Muscle layer of duodenum (tissue), 2 donors: Measurements from ENCODE around the gene DENND1C.

Source experiments
- H3K27ac ChIP-seq: one replicate; pipeline ENCODE4 v1.7.0; 2013; ENCODE audit warnings: mild to moderate bottlenecking, low read length
- H3K27me3 ChIP-seq: one replicate; pipeline ENCODE4 v1.7.0; 2013; ENCODE audit warnings: low read depth, mild to moderate bottlenecking, control low read depth, low read length
- H3K36me3 ChIP-seq, 2 donors: one replicate each; pipeline ENCODE4 v1.7.0; 2013; ENCODE audit warnings: low read length in 2 of 2, control low read depth in 1 of 2, mild to moderate bottlenecking in 1 of 2; ENCODE audit not compliant: insufficient read depth in 2 of 2, control insufficient read depth in 1 of 2
- H3K4me1 ChIP-seq, 2 donors: one replicate each; pipeline ENCODE4 v1.7.0; 2013; ENCODE audit warnings: low read length in 2 of 2, mild to moderate bottlenecking in 2 of 2, control low read depth in 1 of 2, moderate library complexity in 1 of 2; ENCODE audit not compliant: insufficient read depth in 2 of 2, control insufficient read depth in 1 of 2
- H3K4me3 ChIP-seq, 2 donors: one replicate each; pipeline ENCODE4 v1.7.0; 2013; ENCODE audit warnings: low read length in 2 of 2, low read depth in 1 of 2, mild to moderate bottlenecking in 1 of 2
- H3K9me3 ChIP-seq, 2 donors: one replicate each; pipeline ENCODE4 v1.7.0; 2013; ENCODE audit warnings: low read length in 2 of 2, control low read depth in 1 of 2, mild to moderate bottlenecking in 1 of 2; ENCODE audit not compliant: control insufficient read depth in 1 of 2
- donor health status: healthy.

Gene DENND1C

DNA sequence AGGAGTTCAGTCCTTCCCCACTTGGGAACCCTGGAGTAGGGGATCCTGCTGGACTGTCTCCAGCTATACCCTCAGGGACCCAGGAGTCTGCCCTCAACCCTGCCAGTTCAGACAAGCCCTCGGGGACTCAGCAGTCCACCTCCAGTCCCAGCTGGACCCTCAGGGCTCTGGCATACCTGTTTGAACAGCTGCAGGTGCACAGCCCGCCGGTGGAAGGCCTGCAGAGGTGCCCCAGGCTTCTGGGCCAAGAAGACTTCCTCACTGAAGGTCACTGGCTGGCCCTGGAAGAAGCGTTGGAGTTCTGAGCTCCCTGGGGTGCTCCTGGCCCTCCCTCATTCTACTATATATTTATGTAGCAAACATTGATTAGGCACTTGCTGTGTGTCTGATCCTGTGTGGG is 8.9 kb downstream of the DENND1C start:
- Histone ChIP-seq H3K4me1 (peaks cover 0 to 17% of the 10 kb centered on the region in 2 donors), H3K36me3 (no peaks in the 10 kb centered on the region)

GRCh38 chr19:6471076-6471475 is 10.5 kb downstream of the DENND1C start:
- H3K4me3 ChIP-seq = no peak overlapping the region
- no peaks in the 10 kb centered on the region for H3K36me3 ChIP-seq
- peaks cover 10% of the 10 kb centered on the region for H3K27me3 ChIP-seq
- H3K27ac ChIP-seq = no peak overlapping the region
- H3K9me3 ChIP-seq = no peaks in the 10 kb centered on the region
- H3K4me1 ChIP-seq = peaks cover 0 to 8% of the 10 kb centered on the region in 2 donors

More for the DNA sequence above, 8.9 kb downstream of the DENND1C start:
- H3K4me3 ChIP-seq = no peak overlapping the region
- H3K9me3 ChIP-seq = no peaks in the 10 kb centered on the region
- H3K27me3 ChIP-seq = peaks cover 21% of the 10 kb centered on the region
- H3K27ac ChIP-seq = no peak overlapping the region

GRCh38 chr19:6470173-6470572 is 11.4 kb downstream of the DENND1C start:
- Histone ChIP-seq H3K36me3 (no peaks in the 10 kb centered on the region), H3K27me3 (peaks cover under 1% of the 10 kb centered on the region), H3K4me1 (no peaks in the 10 kb centered on the region), H3K9me3 (no peaks in the 10 kb centered on the region), H3K27ac (no peak overlapping the region), H3K4me3 (no peak overlapping the region)

GRCh38 chr19:6467384-6467783 is 14.2 kb downstream of the DENND1C start:
- H3K27me3 ChIP-seq = peaks cover 3% of the 10 kb centered on the region
- no peaks in the 10 kb centered on the region for H3K36me3 ChIP-seq
- no peaks in the 10 kb centered on the region for H3K4me1 ChIP-seq
- H3K9me3 ChIP-seq = no peaks in the 10 kb centered on the region
- H3K27ac ChIP-seq = no peak overlapping the region
- no peak overlapping the region for H3K4me3 ChIP-seq

- Histone ChIP-seq H3K27ac (no peak overlapping the region), H3K27me3 (peaks cover 3% of the 10 kb centered on the region), H3K4me3 (no peak overlapping the region), H3K9me3 (no peaks in the 10 kb centered on the region), H3K36me3 (no peaks in the 10 kb centered on the region), H3K4me1 (no peaks in the 10 kb centered on the region)
Observed at GRCh38 chr19:6466526-6467248, 14.9 kb downstream of the DENND1C start.

DNA sequence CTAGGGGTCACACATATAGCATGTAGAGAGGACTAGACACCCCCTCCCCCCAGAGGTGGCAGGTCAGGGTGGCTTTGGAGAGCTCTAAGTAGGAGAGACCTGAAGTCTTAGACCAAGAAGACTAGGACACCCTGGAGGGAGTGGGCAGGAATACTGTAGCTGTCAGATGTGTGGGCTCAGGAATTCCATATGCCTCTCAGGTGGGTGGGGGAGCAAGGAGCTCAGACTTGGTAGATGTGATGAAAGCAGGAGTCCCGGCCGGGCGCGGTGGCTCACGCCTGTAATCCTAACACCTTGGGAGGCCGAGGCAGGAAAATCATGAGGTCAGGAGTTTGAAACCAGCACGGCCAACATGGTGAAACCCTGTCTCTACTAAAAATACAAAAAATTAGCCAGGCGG is 15.9 kb downstream of the DENND1C start:
- Histone ChIP-seq H3K4me3 (no peak overlapping the region), H3K9me3 (no peaks in the 10 kb centered on the region), H3K4me1 (no peaks in the 10 kb centered on the region), H3K27ac (no peak overlapping the region), H3K36me3 (no peaks in the 10 kb centered on the region), H3K27me3 (peaks cover 3% of the 10 kb centered on the region)

DNA sequence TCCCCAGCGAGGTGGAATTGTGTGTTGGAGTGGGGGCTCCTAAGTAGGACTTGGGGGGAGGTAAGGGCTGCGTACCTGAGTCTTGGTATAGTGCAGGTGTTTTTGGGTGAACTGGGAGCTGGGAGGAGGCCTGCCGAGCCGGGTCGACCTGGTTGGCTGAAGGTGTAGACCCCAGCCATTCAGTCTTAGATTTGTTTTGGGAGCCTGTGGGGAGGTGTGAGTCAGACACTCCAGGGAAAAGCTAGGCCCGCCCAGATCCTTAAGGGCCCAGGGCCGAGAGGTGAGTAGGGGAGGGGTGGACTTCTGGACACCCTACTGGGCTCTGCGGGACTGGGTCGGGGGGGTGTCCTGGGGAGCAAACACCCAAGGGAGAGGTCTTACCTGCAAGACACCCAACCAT is 16.6 kb downstream of the DENND1C start:
- no peaks in the 10 kb centered on the region for H3K36me3 ChIP-seq
- H3K27me3 ChIP-seq = peaks cover 3% of the 10 kb centered on the region
- H3K27ac ChIP-seq = peak overlapping the region; percentile 63
- peak overlapping the region in 1 of 2 donors; percentile 39 for H3K4me3 ChIP-seq
- H3K9me3 ChIP-seq = no peaks in the 10 kb centered on the region
- H3K4me1 ChIP-seq = no peaks in the 10 kb centered on the region

GRCh38 chr19:6464070-6464873 is 17.3 kb downstream of the DENND1C start, which contains the start of gene CRB3:
CRB3 (plus strand) TSS chr19:6464271; CDS start chr19:6464702, 431 bp downstream.
- peaks cover 0 to under 1% of the 10 kb centered on the region in 2 donors for H3K4me1 ChIP-seq
- no peaks in the 10 kb centered on the region for H3K9me3 ChIP-seq
- H3K36me3 ChIP-seq = no peaks in the 10 kb centered on the region
- peak within 1 kb of the TSS; percentile 63 for H3K27ac ChIP-seq
- H3K27me3 ChIP-seq = peaks cover 3% of the 10 kb centered on the region
- peak within 1 kb of the TSS in 1 of 2 donors; percentile 39 for H3K4me3 ChIP-seq

DNA sequence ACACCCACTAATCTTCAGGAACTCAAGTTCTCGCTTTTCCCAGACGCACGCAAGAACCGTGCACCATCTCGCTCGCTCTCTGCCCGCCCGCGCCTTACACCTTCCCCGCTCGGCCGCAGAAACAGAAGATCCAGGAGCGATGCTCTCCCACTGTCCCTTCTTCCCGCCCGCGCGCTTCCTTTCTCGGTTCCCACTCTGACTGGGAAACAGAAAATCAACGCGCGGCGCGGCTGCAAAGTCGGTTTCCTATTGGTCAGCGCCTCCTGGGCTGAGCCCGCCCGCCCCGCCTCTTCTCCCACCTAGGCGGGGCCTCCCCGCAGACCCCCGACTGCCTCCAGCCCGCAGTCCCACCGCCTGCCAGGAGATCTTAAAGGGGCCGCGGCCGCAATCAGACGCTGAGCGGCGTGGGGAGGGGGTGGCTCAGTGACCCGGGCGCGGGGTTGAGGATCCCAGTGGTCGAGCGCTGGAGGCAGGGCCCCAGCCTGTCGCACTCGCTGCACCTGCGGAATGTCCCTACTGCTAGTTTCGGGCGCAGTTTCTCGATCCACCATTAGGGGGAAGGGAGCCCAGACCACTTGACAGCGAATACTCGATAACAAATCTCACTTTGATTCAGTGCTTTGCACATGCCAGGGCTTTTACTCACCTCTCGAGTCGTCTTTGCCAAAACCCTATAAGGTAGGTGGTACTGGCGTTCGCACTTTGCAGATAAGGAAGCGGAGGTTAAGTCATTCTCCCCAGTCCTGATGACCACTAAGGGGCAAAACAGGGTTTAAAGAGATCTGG is 21.3 kb downstream of the DENND1C start:
- Histone ChIP-seq H3K27ac (peak overlapping the region; percentile 45), H3K4me1 (peaks cover 0 to 15% of the 10 kb centered on the region in 2 donors), H3K36me3 (peaks cover 0 to 15% of the 10 kb centered on the region in 2 donors), H3K9me3 (no peaks in the 10 kb centered on the region), H3K27me3 (peaks cover 3% of the 10 kb centered on the region), H3K4me3 (peak overlapping the region; percentile 81 to 84)

DNA sequence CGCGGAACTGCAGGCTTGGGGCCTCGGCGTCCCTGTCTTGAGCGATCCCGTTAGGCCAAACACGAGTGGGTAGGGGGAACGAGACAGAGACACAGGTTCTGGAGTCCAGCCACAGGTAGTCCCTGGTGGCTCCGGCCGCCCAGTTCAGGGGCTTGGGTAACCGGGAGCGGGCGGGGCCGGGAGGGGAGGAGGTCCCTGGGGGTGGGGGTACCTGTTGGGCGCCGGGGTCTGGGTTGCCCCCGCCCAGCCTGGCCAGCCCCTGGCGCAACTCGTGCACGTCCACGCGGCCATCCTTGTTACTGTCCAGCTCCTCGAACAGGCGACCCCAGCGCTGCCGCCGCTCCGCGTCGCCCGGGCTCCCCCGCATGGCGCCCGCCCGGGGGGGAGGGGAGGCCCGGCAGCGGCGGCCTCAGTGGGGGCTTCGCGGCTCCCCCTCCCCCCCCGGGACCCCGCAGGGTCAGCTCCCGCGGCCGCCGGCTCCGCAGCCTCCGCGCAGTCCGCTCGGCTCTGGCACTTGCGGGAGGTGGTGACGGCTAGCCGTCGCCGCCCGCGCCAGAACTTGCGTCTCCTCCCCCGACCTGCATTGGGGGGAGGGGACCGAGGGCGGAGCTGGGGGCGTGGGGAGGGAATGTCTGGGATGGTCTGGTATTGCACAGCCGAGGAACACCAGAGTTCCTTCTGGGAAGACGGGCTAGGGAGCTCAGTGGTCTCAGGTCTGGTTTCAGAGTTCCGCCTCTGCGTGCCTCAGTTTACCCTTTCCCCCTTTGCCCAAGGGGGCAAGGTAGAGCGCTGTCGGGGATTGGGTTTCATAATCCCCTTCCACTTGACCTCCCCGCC is 22.1 kb downstream of the DENND1C start, which contains the start of gene SLC25A23:
Gene SLC25A23 (minus strand): TSS at position 531 of the 837 bp plus-strand sequence. CDS start 164 bp downstream, at position 367.
- peak within 1 kb of the TSS; percentile 45 for H3K27ac ChIP-seq
- peaks cover 3% of the 10 kb centered on the region for H3K27me3 ChIP-seq

More for the DNA sequence above, 22.1 kb downstream of the DENND1C start, which contains the start of gene SLC25A23:
- Histone ChIP-seq H3K9me3 (peaks cover 0 to 4% of the 10 kb centered on the region in 2 donors), H3K4me3 (peak within 1 kb of the TSS; percentile 81 to 84), H3K36me3 (peaks cover 0 to 23% of the 10 kb centered on the region in 2 donors), H3K4me1 (peaks cover 0 to 15% of the 10 kb centered on the region in 2 donors)
